HG03442 (cell line): Measurements from ENCODE around the gene ZMAT3.

Source experiments
- ATAC-seq: cut with Tn5 transposase; IDR thresholded peaks from one replicate; pipeline ENCODE4 v1.9.1; 2021; ENCODE audit warnings: mild to moderate bottlenecking, moderate library complexity; ENCODE audit not compliant: unreplicated experiment

Gene ZMAT3

GRCh38 chr3:179027326-179027900, 44.2 kb downstream of the ZMAT3 start:
- no peak for ATAC-seq

DNA sequence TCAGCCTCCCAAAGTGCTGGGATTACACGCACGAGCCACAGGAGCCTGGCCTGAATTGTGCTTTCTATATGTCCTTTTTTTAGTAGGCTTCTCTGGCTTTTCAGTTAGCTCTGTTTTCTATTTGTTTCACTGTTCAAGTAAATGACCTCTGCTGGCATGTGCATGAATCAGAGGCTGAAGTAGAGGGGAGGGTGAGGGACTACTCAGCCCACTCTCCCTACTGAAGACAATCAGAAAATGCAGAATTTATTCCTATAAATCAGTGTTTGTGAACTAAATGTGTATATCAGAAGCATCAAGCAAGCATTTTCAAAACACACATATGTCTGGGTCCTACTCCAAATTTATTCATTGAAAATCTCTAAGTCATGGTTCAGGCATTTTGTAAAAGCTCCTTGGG, 45.0 kb downstream of the ZMAT3 start:
- ATAC-seq = no peak

- no peak for ATAC-seq
These were observed 50.3 kb downstream of the ZMAT3 start for GRCh38 chr3:179021119-179021903.

GRCh38 chr3:179020112-179020511, 51.5 kb downstream of the ZMAT3 start:
- ATAC-seq = no peak

DNA sequence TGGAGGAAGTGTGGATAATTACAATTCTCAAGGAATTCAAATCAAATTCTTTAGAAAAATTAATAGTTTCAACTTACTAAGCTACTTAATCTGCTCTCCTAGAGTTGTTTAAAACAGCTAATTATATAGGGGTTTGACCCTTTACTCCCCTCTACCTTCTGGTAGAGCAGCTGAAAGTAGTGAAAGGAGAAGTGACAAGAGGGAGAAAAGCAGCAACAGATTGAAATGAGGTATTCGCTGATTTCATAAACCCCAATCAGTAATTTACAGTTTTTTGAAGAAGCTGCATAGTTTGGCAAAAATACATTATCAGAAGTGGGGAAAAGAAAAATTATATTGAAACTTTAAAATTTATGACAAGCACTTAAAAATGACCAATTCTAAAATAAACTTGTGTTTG, 52.8 kb downstream of the ZMAT3 start:
- ATAC-seq = no peak

GRCh38 chr3:179016979-179017670, 54.5 kb downstream of the ZMAT3 start:
- peak; percentile 56 for ATAC-seq

DNA sequence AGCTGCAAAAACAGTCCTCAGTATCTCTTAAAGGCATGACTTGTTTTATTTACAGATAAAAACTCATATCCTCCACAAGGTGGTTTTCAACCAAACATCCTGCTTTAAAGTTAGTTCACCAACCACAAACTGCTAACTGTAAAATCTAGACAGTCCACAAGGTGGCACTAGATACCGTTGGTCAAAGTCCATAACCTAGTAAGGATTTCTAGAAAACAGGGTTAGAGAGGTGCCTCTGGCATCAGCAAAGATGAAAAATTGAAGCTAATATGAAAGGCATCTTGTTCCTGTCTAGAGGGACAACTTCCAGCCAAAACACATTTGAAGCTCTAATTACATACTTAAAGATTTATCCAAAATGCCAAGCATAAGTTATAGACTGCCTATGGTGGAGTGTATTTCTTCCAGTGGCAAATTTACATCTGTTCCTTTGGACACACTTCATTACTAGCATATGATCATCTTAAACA, 56.0 kb downstream of the ZMAT3 start:
- peak; percentile 64 for ATAC-seq

DNA sequence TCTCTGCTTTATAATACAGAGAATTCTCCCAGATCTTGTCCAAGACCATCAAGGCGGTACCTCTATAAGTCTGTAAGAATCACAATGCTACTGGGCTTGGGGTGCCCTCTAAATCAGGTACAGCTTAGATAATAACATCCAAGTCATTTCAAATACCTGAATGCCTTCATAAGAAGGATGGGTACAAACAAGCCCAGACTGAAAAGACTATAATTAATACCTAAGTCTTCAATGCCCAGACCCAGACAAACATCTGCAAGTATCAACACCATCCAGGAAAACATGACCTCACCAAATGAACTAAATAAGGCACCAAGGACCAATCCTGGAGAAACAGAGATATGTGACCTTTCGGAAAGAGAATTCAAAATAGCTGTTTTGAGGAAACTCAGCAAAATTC, 65.9 kb downstream of the ZMAT3 start:
- no peak for ATAC-seq

GRCh38 chr3:179005213-179005612, 66.4 kb downstream of the ZMAT3 start:
- no peak for ATAC-seq

GRCh38 chr3:179000659-179001058, 71.0 kb downstream of the ZMAT3 start:
- no peak for ATAC-seq

DNA sequence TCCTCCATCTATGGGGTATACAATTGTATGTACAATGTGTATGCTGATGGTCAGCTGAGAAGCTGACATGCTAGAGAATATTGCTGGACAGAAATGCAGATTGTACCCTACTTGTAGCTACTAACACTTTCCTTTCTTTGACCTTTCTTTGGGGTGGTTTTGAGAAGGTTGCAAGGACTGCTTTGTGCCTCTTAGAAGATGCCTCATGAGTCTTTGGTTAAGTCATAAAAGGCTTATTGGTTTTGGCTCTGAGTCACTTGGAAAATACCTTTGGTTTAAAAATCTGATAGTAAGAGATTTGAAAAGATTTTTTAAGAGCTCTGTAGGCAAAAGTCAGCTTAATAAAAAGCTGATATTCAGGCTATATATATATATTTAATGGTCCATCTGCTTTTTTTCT, 71.5 kb downstream of the ZMAT3 start:
- ATAC-seq = peak; percentile 93

- ATAC-seq = no peak
These were observed 75.2 kb downstream of the ZMAT3 start for GRCh38 chr3:178996399-178996798.

DNA sequence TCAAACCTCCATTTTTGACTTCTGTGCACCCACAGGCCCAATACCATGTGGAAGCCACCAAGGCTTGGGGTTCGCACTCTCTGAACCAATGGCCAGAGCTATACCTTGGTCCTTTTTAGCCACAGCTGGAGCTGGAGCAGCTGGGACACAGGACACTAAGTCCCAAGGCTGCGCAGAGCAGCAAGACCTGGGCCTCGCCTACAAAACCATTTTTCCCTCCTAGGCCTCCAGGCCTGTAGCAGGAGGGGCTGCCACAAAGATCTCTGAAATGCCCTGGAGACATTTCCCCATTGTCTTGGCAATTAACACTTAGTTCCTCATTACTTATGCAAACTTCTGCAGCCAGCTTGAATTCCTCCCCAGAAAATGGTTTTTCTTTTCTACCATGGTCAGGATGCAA, 81.3 kb downstream of the ZMAT3 start:
- no peak for ATAC-seq

DNA sequence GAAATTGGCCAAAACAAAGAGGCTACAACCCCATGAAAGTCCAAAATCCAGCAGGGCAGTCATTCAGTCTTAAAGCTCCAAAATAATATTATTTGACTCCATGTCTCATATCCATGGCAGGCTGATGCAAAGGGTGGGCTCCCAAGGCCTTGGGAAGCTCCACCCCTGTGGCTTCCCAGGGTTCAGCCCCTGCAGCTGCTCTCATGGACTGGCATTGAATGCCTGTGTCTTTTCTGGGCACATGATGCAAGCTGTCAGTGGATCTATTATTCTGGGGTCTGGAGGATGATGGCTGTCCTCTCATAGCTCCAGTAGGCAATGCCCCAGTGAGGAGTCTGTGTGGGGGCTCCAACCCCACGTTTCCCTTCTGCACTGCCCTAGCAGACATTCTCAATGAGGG, 81.8 kb downstream of the ZMAT3 start:
- no peak for ATAC-seq

GRCh38 chr3:178987745-178988144, 83.9 kb downstream of the ZMAT3 start:
- no peak for ATAC-seq

DNA sequence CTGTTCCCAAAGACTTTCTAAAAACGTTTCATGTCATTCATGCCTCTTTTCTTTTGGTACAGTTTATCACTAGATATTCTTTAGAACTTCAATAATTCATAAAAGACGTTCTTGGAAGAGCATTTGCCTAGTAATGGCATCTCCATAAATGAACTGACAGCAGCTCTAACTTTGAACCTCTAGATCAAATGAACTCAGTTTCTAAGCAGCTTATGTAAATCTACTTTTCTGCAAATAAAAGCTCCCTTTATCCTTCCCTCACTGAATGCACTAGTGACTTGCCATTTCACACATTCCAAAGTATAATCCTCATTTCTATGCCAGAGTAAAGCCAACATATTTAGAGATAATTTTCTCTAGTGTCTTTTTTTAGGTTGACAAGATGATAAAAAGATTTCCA, 85.2 kb downstream of the ZMAT3 start:
- ATAC-seq = no peak

GRCh38 chr3:178982137-178982536, 89.5 kb downstream of the ZMAT3 start:
- ATAC-seq = peak; percentile 93

- no peak for ATAC-seq
These were observed 96.3 kb downstream of the ZMAT3 start for GRCh38 chr3:178975320-178975719.

DNA sequence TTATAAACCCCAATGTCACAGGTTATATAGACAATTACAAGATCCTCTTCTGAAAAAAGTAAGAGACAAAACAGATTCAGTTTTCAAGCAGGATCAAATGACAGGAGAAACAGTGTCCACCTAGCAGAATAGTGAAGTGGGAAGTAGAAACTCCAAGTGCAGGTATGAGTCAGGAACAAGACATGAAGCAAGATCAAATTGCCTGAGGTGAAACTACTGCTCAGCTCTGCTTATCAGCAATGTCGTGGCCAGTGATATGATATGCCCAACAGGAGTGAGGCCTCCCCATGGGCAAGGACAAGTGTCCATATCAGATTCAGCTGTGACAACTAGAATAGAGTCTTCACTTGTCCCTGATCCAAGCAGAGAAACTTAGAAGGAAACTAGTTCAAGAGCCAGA, 100.0 kb downstream of the ZMAT3 start:
- no peak for ATAC-seq

DNA sequence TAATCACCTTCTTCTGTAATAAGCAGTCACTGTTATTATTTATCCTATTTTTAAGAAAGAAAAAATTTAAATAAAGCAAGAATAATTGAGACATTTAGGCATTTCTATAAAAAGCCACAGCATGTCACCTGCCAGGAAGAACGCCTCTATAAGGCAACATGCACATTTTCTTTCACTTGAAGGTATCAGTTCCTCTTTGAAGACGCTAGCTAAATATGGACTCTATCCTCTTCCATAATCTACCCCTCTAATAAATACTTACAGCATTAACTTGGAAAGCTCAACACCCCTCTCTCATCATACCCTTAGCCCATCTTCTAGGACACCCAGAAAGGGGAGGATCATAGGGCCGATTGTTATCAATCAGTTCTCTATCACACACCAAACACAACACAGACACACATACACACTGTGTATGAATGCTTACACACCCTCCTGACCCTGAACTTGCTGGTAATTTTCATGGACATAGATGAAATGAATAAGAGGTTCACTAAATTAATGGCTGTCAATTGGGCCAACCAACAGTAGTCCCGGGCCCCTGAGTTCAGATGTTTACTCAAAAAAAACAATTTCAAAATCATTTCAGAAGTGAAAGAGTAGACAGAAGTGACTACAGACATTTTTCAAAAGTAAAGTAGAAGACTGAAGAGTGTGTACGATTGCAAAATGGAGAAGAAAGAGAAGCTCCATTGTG, 102.5 kb downstream of the ZMAT3 start:
- ATAC-seq = peak; percentile 87
